ENCODE data around the gene SYT2.

DNA sequence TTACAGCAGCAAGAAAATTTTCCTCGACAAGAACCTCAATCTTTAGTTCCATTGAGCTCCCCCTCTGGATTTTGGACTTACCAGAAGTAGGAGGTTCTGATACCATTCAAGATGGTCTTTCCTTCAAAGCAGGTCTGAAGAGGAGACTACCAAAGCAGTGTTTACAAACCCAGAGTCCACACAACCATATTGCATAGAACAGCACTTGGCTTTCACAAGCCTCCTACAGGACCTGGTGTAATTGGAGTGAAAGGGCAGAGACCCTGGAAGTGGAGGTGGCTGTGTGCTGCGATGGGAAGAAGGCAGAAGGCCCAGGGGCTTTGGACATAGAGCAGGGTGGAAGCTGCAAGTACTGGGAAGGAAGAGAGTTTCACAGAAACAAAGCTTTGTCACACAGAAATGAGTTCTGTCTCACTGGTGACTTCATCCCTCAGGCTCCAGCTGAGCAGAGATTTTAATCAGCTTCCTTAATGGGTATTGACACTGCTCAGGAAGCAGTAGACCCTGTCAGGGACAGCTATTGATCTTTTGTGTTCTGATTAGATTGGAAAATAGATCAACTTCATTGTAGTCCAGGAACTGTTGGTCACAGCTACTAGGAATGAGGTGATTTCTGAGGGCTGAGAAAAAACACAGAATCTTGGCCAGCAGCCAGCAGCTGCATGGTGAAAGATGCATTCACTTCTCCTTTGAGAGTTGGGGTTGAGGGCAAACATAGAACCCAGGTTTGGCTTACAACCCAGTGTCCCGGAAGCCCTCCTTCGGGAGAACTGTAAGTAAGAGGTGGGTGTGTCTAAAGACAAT, 124.0 kb downstream of the SYT2 start:
- TF ChIP-seq POLR2A (IDR thresholded peaks at IDR 0.05; ENCODE audit: low read length) (no peak), GATA1 (IDR thresholded peaks at IDR 0.05; ENCODE audit: low read depth, low read length) (no peak)

Measured in erythroblast (primary cell).